H1 (cell line): ENCODE results near the gene MLPH. TPM values are rescaled to one million over a fixed set of nuclear protein-coding genes. Genes with fewer than 3 reads are reported as not detected.

Source experiments
- CTCF ChIA-PET: fragments of 300-600 bp; sonication (Branson Sonifier 250); formaldehyde crosslinking; loops from one replicate; lab custom pipeline; 2021; ENCODE audit not compliant: partially characterized antibody; lab: Charles Lee
- POLR2A ChIA-PET: fragments of 300-600 bp; sonication (Branson Sonifier 250); formaldehyde crosslinking; loops from one replicate; lab custom pipeline; 2021; ENCODE audit warnings: inconsistent platforms; ENCODE audit not compliant: partially characterized antibody; lab: Charles Lee
- DNase-seq, 2 experiments: peaks; one replicate each; pipeline versions ENCODE4 v3.0.0 to v3.0.0-alpha.2; 2010 to 2022; ENCODE audit warnings: low spot score in 2 of 2, low read depth in 1 of 2, mixed read lengths in 1 of 2
- FAIRE-seq: peaks from 2 replicates; lab custom pipeline; 2011; peaks lifted over from hg19 to GRCh38; lab: Jason Lieb, UNC
- H2AFZ ChIP-seq: 2 replicates; pipeline ENCODE4 v1.8.1; 2012; ENCODE audit warnings: low read length, inconsistent platforms
- H2AK5ac ChIP-seq: 2 replicates; pipeline ENCODE4 v1.6.1; 2013; ENCODE audit warnings: low read depth, low read length
- H2BK120ac ChIP-seq: replicated peaks from 2 replicates; pipeline ENCODE3; 2013; ENCODE audit warnings: low read depth, low read length, inconsistent platforms
- H2BK12ac ChIP-seq: 2 replicates; pipeline ENCODE4 v1.6.1; 2013; ENCODE audit warnings: low read depth, low read length
- H2BK15ac ChIP-seq: 2 replicates; pipeline ENCODE4 v1.6.1; 2013; ENCODE audit warnings: low read length
- H2BK20ac ChIP-seq: 2 replicates; pipeline ENCODE4 v1.6.1; 2013; ENCODE audit warnings: low read length
- H2BK5ac ChIP-seq: 2 replicates; pipeline ENCODE4 v1.6.1; 2013; ENCODE audit warnings: low read depth, low read length
- H3K14ac ChIP-seq: 2 replicates; pipeline ENCODE4 v1.6.1; 2013; ENCODE audit warnings: inconsistent platforms; ENCODE audit not compliant: insufficient read length
- H3K18ac ChIP-seq: 2 replicates; pipeline ENCODE4 v1.6.1; 2013; ENCODE audit warnings: low read length; ENCODE audit errors: extremely low read depth
- H3K23ac ChIP-seq: 2 replicates; pipeline ENCODE4 v1.6.1; 2013; ENCODE audit warnings: inconsistent platforms; ENCODE audit not compliant: insufficient read length
- H3K23me2 ChIP-seq: 2 replicates; pipeline ENCODE4 v1.6.1; 2013; ENCODE audit warnings: low read depth, low read length
- H3K27ac ChIP-seq: 2 replicates; pipeline ENCODE4 v1.6.1; 2011; ENCODE audit warnings: low read depth, low read length, inconsistent platforms
- H3K27me3 ChIP-seq, 4 experiments: replicated peaks in 1 of 4; 1 replicate in 1 of 4; 2 replicates in 3 of 4; pipeline versions ENCODE4 v1.6.1 to v1.8.1; 2011 to 2013; ENCODE audit warnings: low read length in 3 of 4, mild to moderate bottlenecking in 3 of 4, inconsistent platforms in 2 of 4, mixed read lengths in 2 of 4, moderate library complexity in 1 of 4; ENCODE audit not compliant: control insufficient read depth in 3 of 4, insufficient read depth in 3 of 4; ENCODE audit errors: extremely low read depth in 1 of 4
- H3K36me3 ChIP-seq, 4 experiments: 2 replicates each; pipeline versions ENCODE4 v1.6.1 to v1.8.1; 2011 to 2013; ENCODE audit warnings: mild to moderate bottlenecking in 4 of 4, low read length in 3 of 4, moderate library complexity in 2 of 4, control low read depth in 1 of 4, inconsistent platforms in 1 of 4; ENCODE audit not compliant: insufficient read depth in 4 of 4, control insufficient read depth in 2 of 4
- H3K4ac ChIP-seq: replicated peaks from 2 replicates; pipeline ENCODE3; 2013; ENCODE audit warnings: low read length, low read depth, mixed read lengths, inconsistent platforms; ENCODE audit not compliant: insufficient read length
- H3K4me1 ChIP-seq, 4 experiments: replicated peaks in 1 of 4; 1 replicate in 1 of 4; 2 replicates in 3 of 4; pipeline versions ENCODE4 v1.6.1 to v1.8.1; 2011 to 2013; ENCODE audit warnings: low read length in 3 of 4, inconsistent platforms in 2 of 4, mixed read lengths in 1 of 4; ENCODE audit not compliant: insufficient read depth in 4 of 4, control insufficient read depth in 3 of 4
- H3K4me2 ChIP-seq, 2 experiments: 2 replicates each; pipeline versions ENCODE4 v1.6.1 to v1.8.1; 2011 to 2013; ENCODE audit warnings: low read depth in 2 of 2, low read length in 2 of 2, control low read depth in 1 of 2, inconsistent platforms in 1 of 2, mild to moderate bottlenecking in 1 of 2; ENCODE audit not compliant: insufficient read depth in 1 of 2
- H3K4me3 ChIP-seq, 4 experiments: fragments of 200-600, 300-600 bp in 1 of 4; sonication (generic), shearing (Covaris generic), sonication (Bioruptor Twin) in 1 of 4; 2 replicates each; pipeline versions ENCODE4 v1.5.1 to v1.8.1; 2011 to 2016; ENCODE audit warnings: low read length in 4 of 4, low read depth in 3 of 4, control low read depth in 2 of 4, inconsistent platforms in 2 of 4, mild to moderate bottlenecking in 2 of 4, mixed read lengths in 1 of 4, moderate library complexity in 1 of 4; ENCODE audit not compliant: insufficient read depth in 2 of 4; ENCODE audit errors: extremely low read depth in 1 of 4
- H3K56ac ChIP-seq: replicated peaks from 2 replicates; pipeline ENCODE3; 2013; ENCODE audit warnings: low read depth, mild to moderate bottlenecking, mixed read lengths, low read length, inconsistent platforms; ENCODE audit not compliant: insufficient read length
- H3K79me1 ChIP-seq: 2 replicates; pipeline ENCODE4 v1.6.1; 2013; ENCODE audit warnings: low read depth, low read length, control low read depth
- H3K79me2 ChIP-seq, 2 experiments: 2 replicates each; pipeline versions ENCODE4 v1.6.1 to v1.8.1; 2012 to 2013; ENCODE audit warnings: low read length in 2 of 2, mild to moderate bottlenecking in 2 of 2, inconsistent platforms in 1 of 2; ENCODE audit not compliant: insufficient read depth in 2 of 2, control insufficient read depth in 1 of 2
- H3K9ac ChIP-seq, 4 experiments: replicated peaks in 1 of 4; 1 replicate in 1 of 4; 2 replicates in 3 of 4; pipeline versions ENCODE4 v1.6.1 to v1.8.1; 2011 to 2013; ENCODE audit warnings: low read depth in 3 of 4, low read length in 3 of 4, control low read depth in 2 of 4, mild to moderate bottlenecking in 2 of 4, moderate library complexity in 2 of 4, inconsistent platforms in 1 of 4; ENCODE audit errors: extremely low read depth in 1 of 4
- H3K9me3 ChIP-seq, 2 experiments: 2 replicates each; pipeline versions ENCODE4 v1.6.1 to v1.8.1; 2012 to 2013; ENCODE audit warnings: mild to moderate bottlenecking in 2 of 2, moderate library complexity in 2 of 2, control low read depth in 1 of 2, inconsistent platforms in 1 of 2, low read depth in 1 of 2, low read length in 1 of 2, mixed read lengths in 1 of 2; ENCODE audit not compliant: insufficient read depth in 2 of 2
- H4K20me1 ChIP-seq, 2 experiments: replicated peaks in 1 of 2; 2 replicates each; pipeline versions ENCODE3 to v1.8.1; 2011 to 2013; ENCODE audit warnings: inconsistent platforms in 2 of 2, low read length in 2 of 2, mild to moderate bottlenecking in 1 of 2; ENCODE audit not compliant: insufficient read depth in 2 of 2, control insufficient read depth in 1 of 2
- H4K5ac ChIP-seq: 2 replicates; pipeline ENCODE4 v1.6.1; 2013; ENCODE audit warnings: low read length, low read depth, mixed read lengths, inconsistent platforms; ENCODE audit not compliant: insufficient read length
- H4K8ac ChIP-seq: 2 replicates; pipeline ENCODE4 v1.8.0; 2013; ENCODE audit warnings: mild to moderate bottlenecking, moderate library complexity, low read length, inconsistent platforms; ENCODE audit not compliant: insufficient read depth; ENCODE audit errors: extremely low read depth
- H4K91ac ChIP-seq: replicated peaks from 2 replicates; pipeline ENCODE3; 2013; ENCODE audit warnings: low read length, mixed read lengths, inconsistent platforms; ENCODE audit not compliant: insufficient read length
- ASH2L ChIP-seq: fragments of 200-600, 300-600 bp; sonication (generic); IDR thresholded peaks from one replicate; pipeline ENCODE4 v1.7.1; 2017; ENCODE audit warnings: low read length
- CHD2 ChIP-seq: IDR thresholded peaks from 2 replicates; pipeline ENCODE4 v1.6.1; 2012; ENCODE audit warnings: low read length, improper control_type of control experiment
- EGR1 ChIP-seq: IDR thresholded peaks from 2 replicates; pipeline ENCODE4 v1.6.1; 2011; ENCODE audit warnings: low read depth, low read length, borderline replicate concordance
- HDAC6 ChIP-seq: IDR thresholded peaks from one replicate; pipeline ENCODE4 v1.7.1; 2012; ENCODE audit warnings: low read depth, mild to moderate bottlenecking, inconsistent platforms, low read length, moderate library complexity
- NRF1 ChIP-seq: IDR thresholded peaks from 2 replicates; pipeline ENCODE4 v1.6.1; 2011; ENCODE audit warnings: mild to moderate bottlenecking, low read depth, low read length, improper control_type of control experiment
- POLR2A ChIP-seq, 2 experiments: IDR thresholded peaks; 1 replicate in 1 of 2; 2 replicates in 1 of 2; pipeline ENCODE4 v1.6.1; 2011; ENCODE audit warnings: low read depth in 2 of 2, low read length in 2 of 2, mild to moderate bottlenecking in 2 of 2; ENCODE audit errors: control extremely low read depth in 1 of 2
- RAD21 ChIP-seq, 2 experiments: IDR thresholded peaks in 1 of 2; conservative IDR thresholded peaks in 1 of 2; 2 replicates each; pipeline ENCODE4 v1.6.1; 2011; ENCODE audit warnings: low read depth in 2 of 2, low read length in 2 of 2, improper control_type of control experiment in 1 of 2, inconsistent platforms in 1 of 2, mild to moderate bottlenecking in 1 of 2, moderate library complexity in 1 of 2
- RBBP5 ChIP-seq: IDR thresholded peaks from 2 replicates; pipeline ENCODE4 v1.7.1; 2012; ENCODE audit warnings: low read depth, mild to moderate bottlenecking, inconsistent platforms, low read length, moderate library complexity, borderline replicate concordance
- RFX5 ChIP-seq: IDR thresholded peaks from 2 replicates; pipeline ENCODE4 v1.6.1; 2011; ENCODE audit warnings: low read depth, low read length, improper control_type of control experiment, borderline replicate concordance
- SIRT6 ChIP-seq: IDR thresholded peaks from one replicate; pipeline ENCODE4 v1.7.1; 2012; ENCODE audit warnings: low read length, inconsistent platforms
- SP1 ChIP-seq: IDR thresholded peaks from 2 replicates; pipeline ENCODE4 v1.6.1; 2011; ENCODE audit warnings: low read depth, low read length
- SP2 ChIP-seq: IDR thresholded peaks from 2 replicates; pipeline ENCODE4 v1.6.1; 2012; ENCODE audit warnings: mild to moderate bottlenecking, low read length, inconsistent platforms
- TCF12 ChIP-seq: IDR thresholded peaks from 2 replicates; pipeline ENCODE4 v1.6.1; 2011; ENCODE audit warnings: low read depth, mild to moderate bottlenecking, low read length
- WGBS, 2 experiments: shearing (Covaris generic) in 1 of 2; methylation state at CpG; one replicate each; pipeline versions ENCODE4 v1.1.6 to v1.1.7; 2013 to 2015; ENCODE audit warnings: low lambda C conversion rate in 2 of 2, mixed read lengths in 2 of 2, inconsistent platforms in 1 of 2, low coverage in 1 of 2, missing lambda C conversion rate in 1 of 2; ENCODE audit not compliant: insufficient replicate concordance in 2 of 2, insufficient coverage in 1 of 2, insufficient read length in 1 of 2; ENCODE audit errors: extremely low coverage in 1 of 2, missing lambda C conversion rate in 1 of 2; 5-methylcytosine and 5-hydroxymethylcytosine counted together
- polyA plus RNA-seq, 7 experiments: library from polyadenylated mRNA; depleted of rRNA in 3 of 7; stranded (reverse) in 5 of 7; unstranded in 2 of 7; fragments of >200 nt in 5 of 7; fragments of 200-250 nt in 2 of 7; gene quantifications; 1 replicate in 5 of 7; 2 replicates in 1 of 7; 4 replicates in 1 of 7; pipeline versions ENCODE4 v1.2.1 to v1.2.3, GENCODE V29; 2011 to 2013; ENCODE audit warnings: missing spikeins in 2 of 7, mixed read lengths in 2 of 7
- total RNA-seq: library from RNA; stranded (reverse); fragmentation: NEBNext Ultra II Directional; extraction: Animal tissue kit (Norgen Biotek cat#: 25700); gene quantifications from 2 replicates; pipeline ENCODE4 v1.2.1, GENCODE V29; 2021

MLPH gene
- total and polyA plus RNA-seq, 2 of the 8 experiments (the other 6 are each of a cell fraction or from before 2014, with no cell fraction given), result 12.7 to 17.0 TPM

DNA sequence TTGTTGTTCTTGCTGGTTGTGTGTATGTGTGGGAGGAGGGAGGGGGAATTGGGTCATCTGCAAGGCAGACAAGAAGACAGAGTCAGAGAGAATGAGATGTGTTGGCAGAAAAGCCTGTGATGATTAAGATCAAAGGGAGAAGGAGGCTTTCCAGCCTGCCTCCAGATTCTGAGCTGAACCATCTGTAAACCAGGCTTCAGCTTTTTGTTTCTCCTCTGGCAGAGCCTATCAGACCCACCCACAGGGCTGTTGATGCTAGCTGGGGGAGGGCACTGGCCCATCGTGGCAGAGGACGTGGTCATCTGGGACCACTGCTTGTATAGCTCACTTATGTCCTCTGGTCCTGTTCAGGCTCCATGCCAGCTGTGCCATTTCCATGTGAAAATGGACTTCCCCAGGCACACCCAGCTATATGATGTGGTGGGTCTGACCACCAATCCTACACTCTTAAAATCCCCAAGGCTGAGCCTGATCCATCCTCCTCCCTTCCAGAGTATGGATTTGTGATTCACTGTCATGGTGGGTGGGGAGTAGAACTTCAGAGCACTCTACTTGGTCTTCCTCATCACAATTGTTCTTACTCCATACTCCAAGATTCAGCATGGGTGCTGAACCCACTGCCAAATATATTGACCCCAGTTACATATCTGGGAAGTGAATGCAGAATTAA is 45.3 kb upstream of the MLPH start:
- H2BK15ac ChIP-seq, result no peak overlapping the region
- no peak overlapping the region for H3K4ac ChIP-seq
- H3K9me3 ChIP-seq, result no peaks in the 10 kb centered on the region
- no peak overlapping the region for H3K14ac ChIP-seq
- FAIRE-seq, result no peak
- H3K56ac ChIP-seq, result no peak overlapping the region
- CTCF ChIA-PET, result interaction anchor here (0.7 to 2.3 kb wide), 8 partner anchors 9 to 276 kb away, joined by 4 to 19 read pairs (median 4); no protein-coding TSS in a partner anchor
- H3K27ac ChIP-seq, result no peak overlapping the region
- no peak overlapping the region for H3K9ac ChIP-seq
- H4K20me1 ChIP-seq, result no peaks in the 10 kb centered on the region
- H2BK12ac ChIP-seq, result no peak overlapping the region
- H3K79me2 ChIP-seq, result no peaks in the 10 kb centered on the region
- H2AFZ ChIP-seq, result no peak overlapping the region
- H3K4me3 ChIP-seq, result no peak overlapping the region
- H4K91ac ChIP-seq, result no peak overlapping the region
- H3K18ac ChIP-seq, result no peak overlapping the region
- no peaks in the 10 kb centered on the region for H3K79me1 ChIP-seq
- no peak overlapping the region for H3K23ac ChIP-seq
- H3K23me2 ChIP-seq, result no peaks in the 10 kb centered on the region
- no peak overlapping the region for H2BK20ac ChIP-seq
- POLR2A ChIA-PET, result interaction anchor here (1.0 kb wide), 1 partner anchor 49 kb away, joined by 3 read pairs; no protein-coding TSS in a partner anchor
- peaks cover 0 to 11% (median 6%) of the 10 kb centered on the region in 4 experiments; a peak in 6 of 7 replicates for H3K4me1 ChIP-seq
- no peak overlapping the region for H2BK120ac ChIP-seq
- no peak for DNase-seq
- 83% methylated on average over 2 of the region's 2 CpGs; no CpG with 5 or more reads in 1 of the 2 experiments for WGBS, 2 experiments
- H2BK5ac ChIP-seq, result no peak overlapping the region
- no peak overlapping the region for H3K4me2 ChIP-seq
- no peak for TF ChIP-seq EGR1
- TF ChIP-seq RFX5, result no peak
- no peak for TF ChIP-seq HDAC6
- no peak for TF ChIP-seq RBBP5
- no peak for TF ChIP-seq TCF12
- TF ChIP-seq ASH2L, result no peak
- TF ChIP-seq NRF1, result no peak
- TF ChIP-seq SIRT6, result no peak
- TF ChIP-seq CHD2, result no peak
- TF ChIP-seq RAD21 (IDR thresholded peaks at IDR 0.05 in 1 of 2, conservative IDR thresholded peaks at IDR 0.05 in 1 of 2; ENCODE audit: low read depth in 2 of 2, low read length in 2 of 2), result no peak
- no peak for TF ChIP-seq POLR2A (IDR thresholded peaks at IDR 0.05; ENCODE audit: control extremely low read depth in 1 of 2, low read depth in 2 of 2, low read length in 2 of 2)
- TF ChIP-seq SP1, result no peak
- no peak for TF ChIP-seq SP2
- H3K36me3 ChIP-seq, result no peaks in the 10 kb centered on the region
- H2AK5ac ChIP-seq, result no peak overlapping the region
- no peak overlapping the region for H4K5ac ChIP-seq
- 0 out of 2 replicates have a peak overlapping the region, but pooled peaks have one; percentile 38 for H4K8ac ChIP-seq
- no peaks in the 10 kb centered on the region for H3K27me3 ChIP-seq
